GM19467 (cell line): ENCODE data around the gene TAMALIN.

Experiments
- ATAC-seq: cut with Tn5 transposase; IDR thresholded peaks from one replicate; pipeline ENCODE4 v1.9.1; 2021; ENCODE audit warnings: mild to moderate bottlenecking, moderate library complexity; ENCODE audit not compliant: unreplicated experiment

The TAMALIN gene

GRCh38 chr12:52033446-52034140 lies 26.8 kb downstream of the TAMALIN start:
- no peak for ATAC-seq

- no peak for ATAC-seq
Observed at GRCh38 chr12:52035190-52035589, 28.4 kb downstream of the TAMALIN start.

GRCh38 chr12:52035926-52036325 lies 29.2 kb downstream of the TAMALIN start:
- ATAC-seq, result no peak

- no peak for ATAC-seq
Observed at GRCh38 chr12:52036587-52037171, 29.9 kb downstream of the TAMALIN start.

- ATAC-seq, result no peak
Observed at GRCh38 chr12:52037248-52037861, 30.6 kb downstream of the TAMALIN start.

- no peak for ATAC-seq
Observed at GRCh38 chr12:52038447-52038846, 31.7 kb downstream of the TAMALIN start.

GRCh38 chr12:52041035-52041434 lies 34.3 kb downstream of the TAMALIN start:
- ATAC-seq, result no peak

GRCh38 chr12:52041695-52042123 lies 35.0 kb downstream of the TAMALIN start:
- no peak for ATAC-seq

- ATAC-seq, result no peak
Observed at GRCh38 chr12:52042706-52043385, 36.1 kb downstream of the TAMALIN start.

- no peak for ATAC-seq
Observed at GRCh38 chr12:52043386-52044212, 36.9 kb downstream of the TAMALIN start.

- no peak for ATAC-seq
Observed at GRCh38 chr12:52044292-52044983, 37.7 kb downstream of the TAMALIN start.

GRCh38 chr12:52045794-52046199 lies 39.1 kb downstream of the TAMALIN start:
- ATAC-seq, result no peak

- ATAC-seq, result no peak
Observed at GRCh38 chr12:52046859-52047258, 40.1 kb downstream of the TAMALIN start.

- ATAC-seq, result no peak
Observed at GRCh38 chr12:52049286-52049685, 42.5 kb downstream of the TAMALIN start.

GRCh38 chr12:52049688-52050087 lies 42.9 kb downstream of the TAMALIN start:
- ATAC-seq, result no peak

GRCh38 chr12:52050116-52050757 lies 43.5 kb downstream of the TAMALIN start:
- ATAC-seq, result no peak

- peak; percentile 77 for ATAC-seq
Observed at GRCh38 chr12:52050758-52051541, 44.2 kb downstream of the TAMALIN start, which contains the start of gene NR4A1. TSS of gene NR4A1 (plus strand) at chr12:52051442. CDS start at chr12:52054329, 2,887 bp downstream.

- no peak for ATAC-seq
Observed at GRCh38 chr12:52052468-52053186, 45.9 kb downstream of the TAMALIN start.
